Coronary artery (tissue), 2 donors: ENCODE data around the gene LEKR1.
"Not testable (repeated sequence)": the region's sequence is repeated elsewhere in the genome, so short reads cannot be mapped to it uniquely, and the experiment has no call there.

ENCODE experiments used
- DNase-seq: peaks from one replicate; pipeline ENCODE4 v3.0.0-alpha.2; 2017; ENCODE audit warnings: low spot score
- H3K27ac ChIP-seq, 2 donors: fragments of 200-600 bp; sonication (generic); one replicate each; pipeline ENCODE4 v1.5.1; 2016 to 2019
- H3K4me3 ChIP-seq: fragments of 200-600 bp; sonication (generic); 2 replicates; pipeline ENCODE4 v1.5.1; 2016; ENCODE audit warnings: mild to moderate bottlenecking, moderate library complexity
- TF ChIP-seq, protein P1 (sequence below): fragments of 200-600 bp; sonication (generic); IDR thresholded peaks from one replicate; pipeline ENCODE4 v1.5.1; 2019; ENCODE audit warnings: antibody characterized with exemption

The LEKR1 gene

DNA sequence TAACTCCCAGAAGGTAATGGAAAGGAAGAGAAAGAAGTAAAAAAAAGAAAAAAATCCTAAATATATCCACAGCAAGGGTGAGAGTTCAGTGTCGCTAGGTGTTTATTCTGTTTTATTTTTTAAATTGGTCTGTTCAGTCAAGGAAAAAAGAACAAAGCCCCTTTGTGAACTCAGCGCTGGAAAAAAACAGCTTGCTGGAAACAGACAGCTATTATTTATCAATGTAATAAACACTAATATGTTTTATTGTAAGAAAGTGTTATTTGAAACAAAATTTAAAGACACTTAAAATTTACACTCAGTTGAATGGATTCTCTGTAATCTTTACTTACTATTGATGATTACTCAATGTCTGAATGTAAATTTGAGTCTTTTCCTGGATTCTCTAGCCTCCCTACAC is 32.3 kb upstream of the LEKR1 start:
- Histone ChIP-seq H3K27ac (no peak overlapping the region), H3K4me3 (no peak overlapping the region)
- TF ChIP-seq, protein P1, sequence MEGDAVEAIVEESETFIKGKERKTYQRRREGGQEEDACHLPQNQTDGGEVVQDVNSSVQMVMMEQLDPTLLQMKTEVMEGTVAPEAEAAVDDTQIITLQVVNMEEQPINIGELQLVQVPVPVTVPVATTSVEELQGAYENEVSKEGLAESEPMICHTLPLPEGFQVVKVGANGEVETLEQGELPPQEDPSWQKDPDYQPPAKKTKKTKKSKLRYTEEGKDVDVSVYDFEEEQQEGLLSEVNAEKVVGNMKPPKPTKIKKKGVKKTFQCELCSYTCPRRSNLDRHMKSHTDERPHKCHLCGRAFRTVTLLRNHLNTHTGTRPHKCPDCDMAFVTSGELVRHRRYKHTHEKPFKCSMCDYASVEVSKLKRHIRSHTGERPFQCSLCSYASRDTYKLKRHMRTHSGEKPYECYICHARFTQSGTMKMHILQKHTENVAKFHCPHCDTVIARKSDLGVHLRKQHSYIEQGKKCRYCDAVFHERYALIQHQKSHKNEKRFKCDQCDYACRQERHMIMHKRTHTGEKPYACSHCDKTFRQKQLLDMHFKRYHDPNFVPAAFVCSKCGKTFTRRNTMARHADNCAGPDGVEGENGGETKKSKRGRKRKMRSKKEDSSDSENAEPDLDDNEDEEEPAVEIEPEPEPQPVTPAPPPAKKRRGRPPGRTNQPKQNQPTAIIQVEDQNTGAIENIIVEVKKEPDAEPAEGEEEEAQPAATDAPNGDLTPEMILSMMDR, result no peak
- DNase-seq, result no peak

DNA sequence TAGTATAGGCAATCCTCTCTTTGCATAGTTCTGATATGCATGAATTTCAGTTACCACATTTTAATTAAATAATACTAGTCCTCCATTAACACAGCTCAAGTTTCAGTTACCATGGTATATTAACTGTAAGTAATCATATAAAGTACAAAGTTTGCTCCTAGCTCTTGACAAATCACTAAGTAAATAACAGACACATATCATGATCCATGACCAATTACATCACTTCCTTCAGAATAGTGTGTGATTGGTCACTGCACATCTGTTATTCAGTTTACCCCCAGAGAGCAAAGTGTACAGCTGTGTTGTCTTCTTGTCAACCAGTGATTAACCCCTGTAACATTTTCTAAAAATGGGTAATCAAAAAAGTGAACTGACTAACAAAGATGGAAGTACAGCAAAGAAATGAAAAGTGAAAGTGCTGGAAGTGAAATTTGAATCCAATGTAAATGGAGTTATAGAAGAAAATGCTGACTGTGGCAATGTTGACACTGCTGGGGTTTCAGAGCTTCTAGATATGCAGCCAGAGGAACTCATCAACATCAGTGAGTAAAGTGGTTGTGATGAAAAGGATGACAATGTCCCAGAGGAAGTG is 30.2 kb upstream of the LEKR1 start:
- no peak overlapping the region for H3K4me3 ChIP-seq
- no peak for DNase-seq
- no peak overlapping the region for H3K27ac ChIP-seq
- TF ChIP-seq, protein P1, result no peak

DNA sequence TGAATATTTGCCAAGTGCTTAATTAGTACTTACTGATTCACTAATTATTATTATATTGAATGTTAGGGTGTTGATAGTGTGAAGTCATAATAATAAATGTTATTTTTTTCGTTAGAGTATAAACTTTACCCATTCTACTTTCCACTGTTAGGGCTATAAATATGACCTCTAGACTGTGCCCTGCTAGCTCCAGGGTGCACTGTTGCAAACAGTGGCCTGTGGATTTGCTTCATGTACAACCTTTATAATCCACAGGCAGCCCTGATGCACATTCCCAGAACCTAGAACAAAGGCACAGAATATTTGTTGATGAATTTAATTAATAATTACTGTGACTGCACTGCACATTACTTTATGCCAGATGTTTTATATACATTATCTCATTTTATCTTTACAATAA is 28.8 kb upstream of the LEKR1 start:
- Histone ChIP-seq H3K27ac (no peak overlapping the region), H3K4me3 (no peak overlapping the region)
- TF ChIP-seq, protein P1, result no peak
- DNase-seq, result no peak

- not testable (repeated sequence) for H3K4me3 ChIP-seq, H3K27ac ChIP-seq, DNase-seq
Measured at GRCh38 chr3:156800287-156800686, 25.9 kb upstream of the LEKR1 start.

DNA sequence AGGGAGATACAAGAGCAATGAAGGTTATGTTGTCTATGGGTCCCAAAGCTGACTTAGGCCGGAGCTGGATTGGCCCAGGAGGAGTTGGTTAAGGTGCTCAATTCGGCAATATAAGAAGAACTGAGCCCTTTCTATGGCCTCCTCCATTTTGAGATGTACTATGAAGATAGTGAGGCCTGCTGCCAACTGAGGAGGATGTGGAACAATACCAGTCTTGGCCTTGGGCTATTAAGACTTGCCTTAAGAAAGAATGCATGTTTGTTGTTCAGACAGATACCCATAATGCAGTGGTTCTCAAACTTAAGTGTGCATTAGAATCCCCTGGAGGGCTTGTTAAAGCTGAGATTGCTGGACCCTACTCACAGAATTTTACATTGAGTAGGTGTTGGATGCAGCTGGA is 24.4 kb upstream of the LEKR1 start:
- TF ChIP-seq, protein P1, result no peak
- Histone ChIP-seq H3K27ac (no peak overlapping the region), H3K4me3 (no peak overlapping the region)
- DNase-seq, result no peak

GRCh38 chr3:156802821-156803606 is 23.1 kb upstream of the LEKR1 start:
- TF ChIP-seq, protein P1, result no peak
- Histone ChIP-seq H3K4me3 (no peak overlapping the region), H3K27ac (no peak overlapping the region)
- no peak for DNase-seq

DNA sequence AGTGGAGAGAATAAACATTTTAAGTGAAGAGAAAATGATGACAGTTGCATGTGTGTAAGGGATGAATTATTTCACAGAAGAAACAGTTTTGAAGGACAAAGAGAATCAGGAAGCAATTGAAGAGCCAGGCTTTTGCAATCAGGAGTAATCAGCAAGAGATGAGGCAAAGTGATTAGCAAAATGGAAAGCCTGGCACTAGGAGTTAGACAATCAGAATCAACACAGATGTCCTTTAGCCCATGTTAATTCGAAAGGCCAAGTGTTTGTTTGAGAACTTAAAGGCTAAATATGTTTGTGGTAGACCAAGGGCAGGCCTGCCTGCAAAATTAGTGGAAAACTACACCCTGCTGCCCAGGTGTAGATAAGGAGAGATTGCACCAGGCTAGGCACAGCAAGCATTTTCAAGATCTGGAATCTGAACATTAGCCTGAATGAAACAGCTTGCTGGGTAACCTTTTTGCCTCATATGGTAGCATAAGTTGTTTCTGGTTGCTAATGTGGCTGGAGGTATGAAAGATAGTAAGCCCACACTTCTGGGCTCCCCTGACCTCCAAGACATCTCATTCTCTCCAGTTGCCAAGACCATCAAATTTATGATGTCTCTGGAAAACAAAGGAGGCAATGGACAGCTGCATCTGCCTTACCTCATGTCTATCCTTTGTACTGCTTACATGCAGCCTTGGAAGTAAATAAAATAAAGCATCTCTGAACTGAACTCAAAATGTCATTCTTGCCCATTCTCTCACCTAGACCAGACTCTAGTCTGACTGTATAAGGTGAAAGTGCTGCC is 22.0 kb upstream of the LEKR1 start:
- no peak overlapping the region for H3K27ac ChIP-seq

More for the DNA sequence above, 22.0 kb upstream of the LEKR1 start:
- TF ChIP-seq, protein P1, result no peak
- H3K4me3 ChIP-seq, result no peak overlapping the region
- no peak for DNase-seq
